DMS153 treated with DMSO at 0.1 percent for 48 hours (cell line): ENCODE measurements around the gene R3HDM4.

Source experiments
- DNase-seq: peaks from one replicate; lab custom pipeline; 2025; ENCODE audit not compliant: unreplicated experiment; lab: John Stamatoyannopoulos, UW

R3HDM4 gene

DNA sequence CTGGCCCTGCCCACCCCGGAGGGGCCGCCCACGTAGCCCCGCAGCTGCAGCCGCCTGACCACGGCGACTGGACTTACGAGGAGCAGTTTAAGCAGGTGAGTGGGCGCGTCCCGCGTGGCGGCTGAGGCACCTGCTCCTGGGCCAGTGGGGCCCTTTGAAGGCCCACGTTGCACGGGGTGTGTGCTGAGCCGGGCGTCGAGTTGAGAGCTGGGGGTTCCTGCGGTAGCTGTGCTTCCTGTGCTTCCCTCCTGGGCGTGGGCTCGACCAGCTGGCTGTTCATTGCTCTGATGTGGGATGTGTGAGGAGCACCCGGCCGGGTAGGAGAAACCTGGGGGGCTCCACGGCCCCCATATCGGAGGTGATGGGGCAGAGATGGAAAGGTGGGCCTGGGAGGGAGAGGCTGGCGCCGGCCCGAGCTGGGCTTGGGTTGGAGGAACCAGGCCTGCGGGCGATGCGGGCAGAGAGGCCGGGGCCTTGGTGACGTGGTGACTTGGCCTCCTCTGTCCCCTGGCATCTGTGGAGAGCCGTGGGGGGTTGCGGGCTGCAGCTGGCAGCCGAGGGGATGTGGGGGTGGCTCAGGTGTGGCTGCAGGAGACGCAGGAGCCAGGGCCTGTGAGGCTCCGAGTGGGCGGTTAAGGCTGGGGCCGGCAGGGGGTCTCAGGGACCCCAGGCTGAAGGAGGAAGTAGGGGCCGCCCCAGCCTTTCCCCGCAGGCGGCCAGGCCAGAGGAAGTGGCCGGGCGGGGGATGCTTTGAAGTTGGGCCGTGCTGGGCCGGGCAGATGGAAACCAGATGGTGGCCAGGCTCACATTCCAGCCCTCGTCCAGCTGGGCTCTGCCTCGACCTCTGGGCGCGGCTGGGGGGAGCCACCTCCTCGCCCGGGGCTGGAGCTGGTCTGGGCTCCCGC is 19.9 kb upstream of the R3HDM4 start:
- DNase-seq: no peak

GRCh38 chr19:931860-932647 is 19.0 kb upstream of the R3HDM4 start:
- no peak for DNase-seq

- no peak for DNase-seq
Measured at GRCh38 chr19:929891-930258, 16.9 kb upstream of the R3HDM4 start.

DNA sequence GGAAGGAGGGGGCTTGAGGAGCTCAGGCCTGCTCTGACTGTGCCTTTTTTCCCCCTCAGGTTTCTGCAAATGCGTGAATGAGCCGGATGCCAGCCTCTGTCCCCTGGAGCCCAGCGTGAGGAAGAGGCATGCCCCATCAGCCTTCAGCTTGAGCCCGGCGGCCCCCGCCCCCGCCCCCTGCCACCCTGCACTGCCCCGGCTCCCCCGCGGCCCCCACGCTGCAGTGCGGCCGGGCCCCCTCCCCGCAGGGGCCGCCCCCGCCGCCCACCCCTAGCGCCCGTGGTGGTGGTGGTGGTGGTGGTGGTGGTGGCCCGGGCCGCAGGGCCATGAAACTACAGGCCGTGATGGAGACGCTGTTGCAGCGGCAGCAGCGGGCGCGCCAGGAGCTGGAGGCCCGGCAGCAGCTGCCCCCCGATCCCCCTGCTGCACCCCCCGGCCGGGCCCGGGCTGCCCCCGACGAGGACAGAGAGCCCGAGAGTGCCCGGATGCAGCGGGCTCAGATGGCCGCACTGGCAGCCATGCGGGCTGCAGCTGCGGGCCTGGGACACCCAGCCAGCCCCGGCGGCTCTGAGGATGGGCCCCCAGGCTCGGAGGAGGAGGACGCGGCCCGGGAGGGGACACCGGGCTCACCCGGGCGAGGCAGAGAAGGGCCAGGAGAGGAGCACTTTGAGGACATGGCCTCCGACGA is 16.3 kb upstream of the R3HDM4 start:
- DNase-seq: no peak

DNA sequence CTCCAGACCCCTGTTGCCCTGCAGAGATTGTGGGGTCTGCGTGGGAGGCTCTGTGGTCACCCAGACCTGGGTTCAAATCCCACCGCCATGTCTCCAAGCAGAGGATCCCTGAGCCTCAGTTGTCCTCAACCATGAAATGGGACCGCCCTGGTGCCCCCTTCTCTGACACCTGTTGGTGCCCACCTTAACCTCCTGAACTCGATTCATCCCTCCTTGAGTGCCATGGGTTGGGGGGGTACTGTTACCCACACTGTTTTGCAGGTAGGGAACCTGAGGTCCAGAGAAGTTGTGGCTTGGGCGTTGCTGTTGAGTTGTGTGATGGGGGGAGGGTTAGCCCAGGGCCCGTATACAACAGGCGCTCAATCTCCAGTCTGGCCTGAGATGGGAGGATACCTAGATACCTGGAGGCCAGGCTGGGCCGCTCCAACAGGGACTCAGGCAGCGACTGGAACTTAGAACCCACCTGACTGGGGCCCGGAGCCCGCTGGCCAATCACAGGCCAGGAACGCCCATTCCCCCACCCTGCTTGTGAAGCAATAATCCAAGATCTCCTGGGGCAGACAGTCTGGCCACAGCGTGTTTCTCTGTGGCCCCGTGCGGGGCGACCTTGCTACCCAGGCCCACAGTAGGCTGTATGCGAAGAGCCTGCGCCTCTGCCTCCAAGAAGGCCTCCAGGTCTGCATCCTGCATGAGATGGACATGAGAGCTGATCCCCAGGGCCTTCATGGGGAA is 15.6 kb upstream of the R3HDM4 start:
- no peak for DNase-seq

- no peak for DNase-seq
Measured at GRCh38 chr19:927780-928401, 14.9 kb upstream of the R3HDM4 start.

GRCh38 chr19:927351-927779 is 14.3 kb upstream of the R3HDM4 start:
- no peak for DNase-seq

DNA sequence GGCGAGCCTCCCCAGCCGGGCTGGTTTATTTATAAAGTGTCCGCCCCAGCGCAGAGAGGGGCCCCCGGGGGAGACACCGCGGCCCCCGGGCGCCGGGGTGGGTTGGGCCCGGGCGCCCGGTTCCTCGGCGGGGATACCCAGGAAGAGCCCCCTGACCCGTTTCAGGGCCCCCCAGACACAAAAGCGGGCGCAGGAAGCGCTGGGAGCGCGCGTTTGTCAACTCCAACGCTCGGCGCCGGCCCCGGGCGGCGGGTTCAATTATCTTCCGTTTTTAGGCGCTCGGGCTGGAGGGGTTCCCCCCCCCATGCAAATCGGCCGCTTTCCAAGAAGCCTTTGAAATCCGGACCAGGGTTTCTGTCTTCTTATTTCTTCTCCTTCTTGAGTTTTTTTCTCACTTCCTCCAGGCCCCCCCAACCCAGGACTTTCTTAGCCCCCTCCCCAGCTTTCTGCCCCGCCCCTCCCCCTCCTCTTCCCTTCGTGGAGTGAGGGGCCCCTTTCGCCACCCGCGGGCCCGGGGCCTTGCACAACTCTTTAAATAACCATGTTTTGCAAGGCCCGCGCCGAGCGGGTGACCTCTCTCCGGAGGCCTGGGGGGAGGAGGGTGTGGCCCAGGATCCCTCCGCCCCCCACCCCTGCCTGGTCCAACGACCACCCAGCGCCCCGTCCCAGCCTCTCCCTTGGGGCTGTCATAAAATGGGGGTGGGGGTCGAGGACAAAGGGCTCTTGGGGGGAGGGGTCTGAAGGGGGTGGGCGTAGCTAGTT is 13.8 kb upstream of the R3HDM4 start:
- no peak for DNase-seq

DNA sequence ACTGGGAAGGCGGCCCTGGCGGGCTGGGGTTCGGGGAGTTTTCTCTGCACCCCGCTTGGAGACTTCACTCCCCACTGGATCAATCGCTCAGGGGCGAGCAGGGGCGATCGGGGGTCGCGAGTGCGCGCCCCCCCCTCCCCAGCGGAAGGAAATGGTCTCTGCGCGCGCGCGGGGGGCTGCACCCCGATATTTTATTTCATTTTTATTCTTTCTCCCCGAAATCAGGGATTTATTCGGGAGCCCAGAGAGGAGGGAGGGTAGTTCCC is 13.2 kb upstream of the R3HDM4 start:
- no peak for DNase-seq

DNA sequence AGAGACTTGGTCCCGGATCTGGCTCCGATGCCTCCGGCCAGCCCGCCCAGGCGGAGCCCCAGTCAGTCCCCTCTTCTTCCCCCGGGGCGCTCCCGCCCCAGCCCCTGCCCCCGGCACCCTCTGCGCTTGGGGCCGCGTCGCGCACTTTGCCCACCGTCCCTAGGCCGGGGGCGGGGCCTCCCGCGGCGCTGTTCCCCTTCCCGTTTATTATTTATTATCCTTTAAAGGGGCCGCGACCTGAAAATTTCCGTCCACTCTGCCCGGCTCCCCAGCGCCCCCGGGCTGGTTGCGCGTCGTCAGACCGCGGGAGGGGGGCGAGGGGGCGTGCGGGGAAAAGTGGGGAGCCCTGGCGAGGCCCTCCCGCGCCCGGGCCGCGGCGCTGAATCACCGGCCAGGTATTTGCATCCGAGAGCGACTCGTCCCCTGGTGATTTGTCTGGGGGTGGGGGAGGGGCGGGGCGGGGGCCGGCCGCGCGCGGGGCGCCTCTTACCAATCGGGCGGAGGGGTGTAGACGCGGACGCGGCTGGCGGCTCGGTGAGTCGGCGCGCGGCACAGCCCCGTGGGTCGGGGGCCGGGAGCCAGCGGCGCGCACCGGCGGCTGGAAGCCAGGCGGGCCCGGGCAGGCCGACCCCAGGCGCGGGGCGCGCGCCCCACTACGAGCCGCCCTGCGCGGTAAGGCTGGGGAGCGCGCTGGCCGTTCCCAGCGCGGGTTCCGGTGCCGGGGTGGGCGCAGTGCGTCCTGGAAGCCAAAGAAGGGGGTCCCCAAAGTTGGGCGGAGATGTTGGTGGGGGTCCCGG is 12.7 kb upstream of the R3HDM4 start, which contains the start of gene ARID3A:
Gene ARID3A (plus strand): TSS at position 510 of the 797 bp plus-strand sequence. CDS start 3,494 bp downstream, outside the sequence.
- DNase-seq: peak; percentile 27

GRCh38 chr19:925087-925525 is 12.1 kb upstream of the R3HDM4 start:
- no peak for DNase-seq

DNA sequence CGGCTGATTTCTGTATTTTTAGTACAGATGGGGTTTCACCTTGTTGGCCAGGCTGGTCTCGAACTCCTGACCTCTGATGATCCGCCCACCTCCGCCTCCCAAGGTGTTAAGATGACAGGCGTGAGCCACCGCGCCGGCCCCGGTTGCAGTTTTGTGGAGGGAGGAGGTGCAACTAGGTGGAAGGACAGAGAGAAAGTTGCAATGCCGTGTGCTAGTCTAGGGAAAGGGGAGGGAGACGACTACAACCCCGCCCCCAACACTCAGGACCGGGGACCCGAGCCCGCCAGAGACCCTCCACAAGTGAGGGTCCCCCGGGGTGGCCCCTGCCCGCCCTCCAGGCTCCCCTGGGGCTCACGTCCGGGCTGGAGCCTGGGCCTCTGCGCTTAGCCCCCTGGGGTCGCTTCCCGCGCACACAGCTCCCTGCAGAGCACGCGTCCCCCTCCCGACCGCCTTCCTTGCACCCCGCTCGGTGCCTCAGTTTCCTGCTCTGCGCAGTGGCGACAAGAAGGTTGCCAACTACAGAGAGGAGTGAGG is 11.6 kb upstream of the R3HDM4 start:
- no peak for DNase-seq

- no peak for DNase-seq
Measured at GRCh38 chr19:920051-920864, 7.2 kb upstream of the R3HDM4 start.

GRCh38 chr19:919199-920050 is 6.4 kb upstream of the R3HDM4 start:
- DNase-seq: no peak

GRCh38 chr19:918481-919198 is 5.6 kb upstream of the R3HDM4 start:
- DNase-seq: no peak

GRCh38 chr19:918152-918437 is 5.1 kb upstream of the R3HDM4 start:
- no peak for DNase-seq
